IMR-90 (cell line): ENCODE measurements around the gene SCFD1. TPM values are rescaled to one million over a fixed set of nuclear protein-coding genes. Genes with fewer than 3 reads are reported as not detected.

ENCODE experiments used
- ATAC-seq: fragments of 200-7000 bp; cut with Tn5 transposase; 2 replicates; pipeline ENCODE4 v1.9.1; 2020; ENCODE audit warnings: low read depth, mild to moderate bottlenecking, moderate library complexity
- BruUV-seq: library from RNA; stranded (reverse); fragments of 400-500 nt; replicated peaks from 2 replicates; lab custom pipeline; 2021; lab: Mats Ljungman, UMichigan
- CTCF ChIA-PET: fragments of 300-600 bp; formaldehyde crosslinking; extraction: SDS; loops from one replicate; lab custom pipeline; 2021; ENCODE audit warnings: antibody characterized with exemption; lab: Yijun Ruan, JAX
- POLR2A ChIA-PET: fragments of 300-600 bp; sonication (Branson Sonifier 250); formaldehyde crosslinking; loops from one replicate; lab custom pipeline; 2022; ENCODE audit warnings: antibody characterized with exemption; ENCODE audit not compliant: unreplicated experiment; lab: Charles Lee
- DNase-seq: peaks from one replicate; pipeline ENCODE4 v3.0.0; 2013
- H2AFZ ChIP-seq: replicated peaks from 2 replicates; pipeline ENCODE3; 2013; ENCODE audit warnings: low read length, mild to moderate bottlenecking; ENCODE audit not compliant: poor library complexity
- H2AK5ac ChIP-seq: 2 replicates; pipeline ENCODE4 v1.6.1; 2013; ENCODE audit warnings: low read depth, low read length, inconsistent platforms
- H2AK9ac ChIP-seq: replicated peaks from 2 replicates; pipeline ENCODE3; 2013; ENCODE audit warnings: mild to moderate bottlenecking, low read depth, low read length, moderate library complexity; ENCODE audit not compliant: poor library complexity
- H2BK120ac ChIP-seq: 2 replicates; pipeline ENCODE4 v1.6.1; 2013; ENCODE audit warnings: low read depth, low read length, inconsistent platforms
- H2BK15ac ChIP-seq: 3 replicates; pipeline ENCODE4 v1.6.1; 2013; ENCODE audit warnings: low read depth, low read length, inconsistent platforms
- H2BK20ac ChIP-seq: 2 replicates; pipeline ENCODE4 v1.6.1; 2013; ENCODE audit warnings: low read depth, mild to moderate bottlenecking, inconsistent platforms, low read length, moderate library complexity
- H2BK5ac ChIP-seq: 2 replicates; pipeline ENCODE4 v1.6.1; 2013; ENCODE audit warnings: mild to moderate bottlenecking, low read depth, low read length, inconsistent platforms; ENCODE audit not compliant: poor library complexity, severe bottlenecking
- H3K14ac ChIP-seq: replicated peaks from 2 replicates; pipeline ENCODE4 v1.6.1; 2013; ENCODE audit warnings: low read depth, low read length, inconsistent platforms
- H3K18ac ChIP-seq: 2 replicates; pipeline ENCODE4 v1.6.1; 2013; ENCODE audit warnings: low read depth, low read length, control low read depth
- H3K23ac ChIP-seq: 2 replicates; pipeline ENCODE4 v1.6.1; 2013; ENCODE audit warnings: low read depth, low read length, inconsistent platforms
- H3K27ac ChIP-seq: 2 replicates; pipeline ENCODE4 v1.5.1; 2013; ENCODE audit warnings: mild to moderate bottlenecking, control low read depth, low read length; ENCODE audit not compliant: insufficient read depth
- H3K27me3 ChIP-seq: 2 replicates; pipeline ENCODE4 v1.6.1; 2013; ENCODE audit warnings: low read length; ENCODE audit not compliant: control insufficient read depth, insufficient read depth
- H3K36me3 ChIP-seq: 2 replicates; pipeline ENCODE4 v1.6.1; 2013; ENCODE audit warnings: low read length, mixed read lengths; ENCODE audit not compliant: control insufficient read depth, insufficient read depth
- H3K4ac ChIP-seq: 2 replicates; pipeline ENCODE4 v1.6.1; 2013; ENCODE audit warnings: low read depth, low read length, inconsistent platforms
- H3K4me1 ChIP-seq: 2 replicates; pipeline ENCODE4 v1.6.1; 2013; ENCODE audit warnings: low read length, mixed read lengths; ENCODE audit not compliant: control insufficient read depth, insufficient read depth
- H3K4me2 ChIP-seq: 2 replicates; pipeline ENCODE4 v1.6.1; 2013; ENCODE audit warnings: low read depth, mild to moderate bottlenecking, control low read depth, low read length, moderate library complexity
- H3K4me3 ChIP-seq: 2 replicates; pipeline ENCODE4 v1.5.1; 2013; ENCODE audit warnings: low read depth, mild to moderate bottlenecking, control low read depth, low read length, moderate library complexity; ENCODE audit not compliant: insufficient read depth
- H3K56ac ChIP-seq: 2 replicates; pipeline ENCODE4 v1.6.1; 2013; ENCODE audit warnings: low read length, inconsistent platforms; ENCODE audit not compliant: insufficient read depth; ENCODE audit errors: extremely low read depth
- H3K79me1 ChIP-seq, 2 experiments: 2 replicates each; pipeline ENCODE4 v1.6.1; 2013; ENCODE audit warnings: low read length in 2 of 2, inconsistent platforms in 1 of 2, low read depth in 1 of 2
- H3K9ac ChIP-seq: 2 replicates; pipeline ENCODE4 v1.6.1; 2013; ENCODE audit warnings: low read depth, low read length, control low read depth
- H3K9me1 ChIP-seq: 2 replicates; pipeline ENCODE4 v1.6.1; 2013; ENCODE audit warnings: low read length, inconsistent platforms; ENCODE audit not compliant: insufficient read depth
- H3K9me3 ChIP-seq: 2 replicates; pipeline ENCODE4 v1.6.1; 2013; ENCODE audit warnings: low read length; ENCODE audit not compliant: control insufficient read depth, insufficient read depth
- H4K20me1 ChIP-seq: 2 replicates; pipeline ENCODE4 v1.6.1; 2013; ENCODE audit warnings: low read length, inconsistent platforms; ENCODE audit not compliant: insufficient read depth
- H4K5ac ChIP-seq: 2 replicates; pipeline ENCODE4 v1.6.1; 2013; ENCODE audit warnings: mild to moderate bottlenecking, low read depth, low read length, control low read depth
- H4K8ac ChIP-seq, 2 experiments: 2 replicates each; pipeline ENCODE4 v1.6.1; 2013; ENCODE audit warnings: low read depth in 2 of 2, low read length in 2 of 2, control low read depth in 1 of 2, inconsistent platforms in 1 of 2
- H4K91ac ChIP-seq: 2 replicates; pipeline ENCODE4 v1.6.1; 2013; ENCODE audit warnings: low read depth, low read length, inconsistent platforms; ENCODE audit not compliant: insufficient read depth
- RFX5 ChIP-seq: IDR thresholded peaks from 2 replicates; pipeline ENCODE4 v1.8.0; 2012; ENCODE audit warnings: low read depth, mild to moderate bottlenecking, low read length, moderate library complexity
- WGBS, 2 experiments: methylation state at CpG; one replicate each; pipeline versions ENCODE4 v1.1.5 to v1.1.7; 2013; ENCODE audit warnings: missing lambda C conversion rate in 2 of 2; ENCODE audit not compliant: insufficient read length in 1 of 2; ENCODE audit errors: extremely low coverage in 2 of 2; 5-methylcytosine and 5-hydroxymethylcytosine counted together
- dilution Hi-C: fragments of 300-500 bp; cut with HindIII; formaldehyde crosslinking; loops from one replicate; pipeline ENCODE4 v1.14.3; 2018; ENCODE audit warnings: low sequenced_read_pairs; ENCODE audit not compliant: unreplicated experiment
- in situ Hi-C: fragments of 300-500 bp; cut with MboI; formaldehyde crosslinking; loops from 3 replicates; pipeline ENCODE4 v1.14.3; 2019; ENCODE audit warnings: low sequenced_read_pairs, inconsistent platforms, mixed read lengths
- intact Hi-C: fragments of 100-400 bp; cut with micrococcal nuclease; formaldehyde crosslinking; loops from 2 replicates; pipeline ENCODE4 v1.10.0; 2022
- polyA plus RNA-seq, 3 experiments: library from polyadenylated mRNA; depleted of rRNA; stranded (reverse); fragments of >200 nt; gene quantifications; 2 replicates each; pipeline ENCODE4 v1.2.3, GENCODE V29; 2012; ENCODE audit warnings: low replicate concordance in 1 of 3
- total RNA-seq: library from RNA; depleted of rRNA; stranded (reverse); fragments of >200 nt; gene quantifications from 2 replicates; pipeline ENCODE4 v1.2.3, GENCODE V29; 2012

SCFD1 gene
- total and polyA plus RNA-seq, 2 of the 4 experiments (the other 2 are of a cell fraction), result 51.4 to 74.0 TPM

GRCh38 chr14:30582376-30582775, 39.7 kb upstream of the SCFD1 start:
- no peak for TF ChIP-seq RFX5
- no CpG with 5 or more reads among the region's 1 CpG for WGBS, 2 experiments
- Histone ChIP-seq H4K8ac (no peak overlapping the region), H3K27me3 (no peaks in the 10 kb centered on the region), H3K36me3 (peaks cover 3% of the 10 kb centered on the region; the same call in 1 of the 2 replicates), H3K4me2 (no peak overlapping the region), H2BK5ac (no peak overlapping the region), H3K4me1 (peaks cover 5% of the 10 kb centered on the region), H4K91ac (no peak overlapping the region), H3K18ac (no peak overlapping the region), H2BK20ac (no peak overlapping the region), H2AK9ac (no peak overlapping the region), H2AK5ac (no peak overlapping the region), H3K23ac (no peak overlapping the region), H4K20me1 (peaks cover 15% of the 10 kb centered on the region), H3K27ac (no peak overlapping the region), H3K79me1 (peaks cover 19 to 43% of the 10 kb centered on the region in 2 experiments), H2AFZ (no peak overlapping the region), H3K4me3 (no peak overlapping the region), H2BK15ac (no peak overlapping the region), H3K56ac (no peak overlapping the region), H2BK120ac (no peak overlapping the region), H3K14ac (no peak overlapping the region), H3K9me3 (no peaks in the 10 kb centered on the region), H3K9me1 (peaks cover 3% of the 10 kb centered on the region; the same call in 1 of the 2 replicates), H4K5ac (no peak overlapping the region), H3K4ac (no peak overlapping the region), H3K9ac (no peak overlapping the region)
- POLR2A ChIA-PET, result no interaction called here
- in situ Hi-C loops (no loop called here), dilution Hi-C loops (no loop called here), intact Hi-C loops (loop anchor here (5.0 kb wide), 1 partner anchor 35 kb away; no protein-coding TSS in a partner anchor)
- ATAC-seq, result no peak
- BruUV-seq, result no TSS peak
- no peak for DNase-seq
- CTCF ChIA-PET, result no interaction called here
